ENCODE data around the gene PXYLP1.
A peak's percentile ranks its signal among the peaks of the same experiment; 100 is the strongest.
"Not testable (repeated sequence)": the region's sequence is repeated elsewhere in the genome, so short reads cannot be mapped to it uniquely, and the experiment has no call there.

PXYLP1 gene, protein sequence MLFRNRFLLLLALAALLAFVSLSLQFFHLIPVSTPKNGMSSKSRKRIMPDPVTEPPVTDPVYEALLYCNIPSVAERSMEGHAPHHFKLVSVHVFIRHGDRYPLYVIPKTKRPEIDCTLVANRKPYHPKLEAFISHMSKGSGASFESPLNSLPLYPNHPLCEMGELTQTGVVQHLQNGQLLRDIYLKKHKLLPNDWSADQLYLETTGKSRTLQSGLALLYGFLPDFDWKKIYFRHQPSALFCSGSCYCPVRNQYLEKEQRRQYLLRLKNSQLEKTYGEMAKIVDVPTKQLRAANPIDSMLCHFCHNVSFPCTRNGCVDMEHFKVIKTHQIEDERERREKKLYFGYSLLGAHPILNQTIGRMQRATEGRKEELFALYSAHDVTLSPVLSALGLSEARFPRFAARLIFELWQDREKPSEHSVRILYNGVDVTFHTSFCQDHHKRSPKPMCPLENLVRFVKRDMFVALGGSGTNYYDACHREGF

DNA sequence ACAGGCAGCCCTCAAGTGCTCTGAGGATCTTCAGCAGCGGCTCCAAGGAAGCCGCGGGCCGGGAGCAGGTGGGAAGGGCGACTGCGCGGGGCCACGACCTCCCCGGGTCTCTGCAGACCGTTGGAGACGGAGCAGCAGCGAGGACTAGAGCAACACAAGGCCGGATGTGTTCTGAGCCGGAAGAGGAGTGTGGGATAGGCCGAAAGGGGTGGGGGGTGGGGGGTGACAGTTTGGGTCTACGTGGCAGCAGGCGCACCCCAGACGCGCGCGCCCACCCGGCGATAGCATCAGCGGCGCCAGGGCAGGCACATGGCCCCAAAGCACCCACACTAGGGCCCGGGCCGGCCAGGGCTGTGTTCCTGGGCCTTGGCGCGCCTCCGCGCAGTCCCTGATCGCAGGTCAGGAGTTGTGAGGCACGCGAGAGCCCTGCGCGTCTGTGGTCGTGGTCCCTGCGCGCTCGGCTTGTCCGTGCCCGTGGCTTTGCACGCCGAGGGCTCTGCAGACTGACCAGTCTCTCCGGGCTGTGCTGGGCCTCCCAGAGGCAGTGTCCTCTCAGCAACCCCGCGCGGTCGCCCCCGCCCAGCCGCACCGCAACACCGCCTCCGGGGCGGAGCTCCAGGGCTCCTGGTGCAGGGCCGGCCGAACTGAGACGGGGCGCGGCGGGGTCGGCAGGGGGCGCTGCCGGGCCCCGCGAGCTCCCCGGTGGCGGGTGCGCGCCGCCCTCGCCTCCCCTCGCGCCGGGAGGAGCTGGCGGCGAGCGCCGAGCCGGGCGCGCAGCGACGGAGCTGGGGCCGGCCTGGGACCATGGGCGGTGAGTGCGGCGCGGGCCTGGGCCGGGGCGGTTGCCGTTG is at the start of gene PXYLP1:
Gene PXYLP1 (plus strand): TSS at position 725 of the 851 bp plus-strand sequence. CDS start 28,351 bp downstream, outside the sequence.
- peak; percentile 92 for DNase-seq (ENCODE audit: low read depth)

DNA sequence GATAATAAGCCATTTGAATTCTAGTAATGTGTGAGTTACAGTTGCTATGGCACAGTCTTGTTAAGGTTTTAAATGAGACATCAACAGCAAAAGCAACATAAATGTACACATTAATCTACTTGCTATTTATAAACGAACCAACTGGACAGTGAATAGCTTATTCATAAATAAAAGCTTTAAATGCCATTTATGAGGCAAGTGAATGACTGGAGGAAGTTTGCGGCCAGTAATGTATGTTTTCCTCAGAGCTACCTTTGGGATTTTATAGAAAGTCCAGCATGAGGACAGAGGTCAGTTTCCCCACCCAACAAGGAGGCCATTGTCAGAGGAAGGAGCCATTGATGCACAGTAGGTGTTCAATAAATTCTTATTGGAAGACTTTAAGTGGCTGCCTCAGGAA is 48.0 kb upstream of the PXYLP1 start:
- DNase-seq (ENCODE audit: low read depth): no peak

DNA sequence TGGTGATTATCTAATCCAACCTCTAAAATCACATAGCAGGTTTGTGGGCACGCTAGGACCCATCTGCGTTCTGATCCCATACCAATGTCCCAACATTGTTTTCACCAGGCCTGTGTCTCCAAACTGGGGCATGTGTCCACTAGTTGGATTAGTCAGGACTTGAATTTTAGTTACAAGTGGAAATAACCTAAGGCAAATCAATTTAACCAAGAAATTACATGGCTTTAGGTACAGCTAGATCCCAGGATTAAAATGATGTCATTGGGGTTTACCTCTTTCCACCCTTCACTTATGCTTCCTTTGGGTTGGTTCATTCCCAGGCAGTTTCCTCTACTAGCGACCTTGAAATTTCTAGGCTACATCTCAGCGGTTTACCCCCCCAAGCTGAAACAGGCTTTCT is 47.2 kb upstream of the PXYLP1 start:
- no peak for DNase-seq (ENCODE audit: low read depth)

DNA sequence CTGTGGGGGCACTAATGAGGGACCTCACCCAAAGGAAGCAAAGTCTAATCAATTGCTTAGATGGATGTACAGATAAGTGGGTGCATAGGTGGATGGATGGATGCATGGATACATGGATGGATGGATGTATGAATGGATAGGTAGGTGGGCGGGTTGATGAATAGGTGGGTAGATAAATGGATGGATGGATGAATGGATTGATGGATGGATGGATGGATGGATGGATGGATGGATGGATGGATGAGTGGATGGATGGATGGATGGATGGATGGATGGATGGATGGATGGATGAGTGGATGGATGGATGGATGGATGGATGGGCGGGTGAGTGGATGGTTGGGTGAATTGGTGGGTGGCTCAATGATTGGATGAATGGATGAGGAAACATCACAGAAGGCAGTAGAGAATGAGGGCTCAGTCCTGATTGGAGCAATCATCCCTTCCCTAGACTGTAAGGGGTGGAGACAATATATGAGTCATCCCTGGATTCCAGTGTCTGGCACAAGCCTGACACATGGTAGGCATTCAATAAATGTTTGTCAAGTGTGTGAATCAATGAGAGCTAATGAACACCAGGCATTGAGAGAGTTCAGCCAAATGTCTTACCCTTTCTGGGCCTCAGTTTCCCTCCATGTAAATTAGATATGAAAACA is 40.4 kb upstream of the PXYLP1 start:
- DNase-seq (ENCODE audit: low read depth): peak; percentile 35

DNA sequence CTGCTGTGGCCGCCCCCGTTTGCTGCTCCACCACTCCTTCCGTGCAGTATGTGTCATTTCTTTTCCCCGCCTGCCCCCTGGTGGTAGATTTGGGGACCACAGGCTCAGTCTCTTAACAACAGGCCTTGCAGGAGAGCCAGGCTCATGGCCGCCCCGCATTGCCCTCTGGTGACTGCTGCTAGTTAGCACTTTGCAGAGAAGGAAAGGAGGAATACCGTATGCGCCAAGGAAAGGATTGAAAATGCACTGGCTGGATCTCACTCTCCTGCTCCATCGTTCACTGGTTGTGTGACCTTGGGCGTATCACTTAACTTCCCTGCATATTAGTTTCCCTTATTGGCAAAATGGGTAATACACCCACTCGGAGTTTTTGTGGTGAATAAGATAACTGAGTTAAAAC is 39.3 kb upstream of the PXYLP1 start:
- DNase-seq (ENCODE audit: low read depth): peak; percentile 94

DNA sequence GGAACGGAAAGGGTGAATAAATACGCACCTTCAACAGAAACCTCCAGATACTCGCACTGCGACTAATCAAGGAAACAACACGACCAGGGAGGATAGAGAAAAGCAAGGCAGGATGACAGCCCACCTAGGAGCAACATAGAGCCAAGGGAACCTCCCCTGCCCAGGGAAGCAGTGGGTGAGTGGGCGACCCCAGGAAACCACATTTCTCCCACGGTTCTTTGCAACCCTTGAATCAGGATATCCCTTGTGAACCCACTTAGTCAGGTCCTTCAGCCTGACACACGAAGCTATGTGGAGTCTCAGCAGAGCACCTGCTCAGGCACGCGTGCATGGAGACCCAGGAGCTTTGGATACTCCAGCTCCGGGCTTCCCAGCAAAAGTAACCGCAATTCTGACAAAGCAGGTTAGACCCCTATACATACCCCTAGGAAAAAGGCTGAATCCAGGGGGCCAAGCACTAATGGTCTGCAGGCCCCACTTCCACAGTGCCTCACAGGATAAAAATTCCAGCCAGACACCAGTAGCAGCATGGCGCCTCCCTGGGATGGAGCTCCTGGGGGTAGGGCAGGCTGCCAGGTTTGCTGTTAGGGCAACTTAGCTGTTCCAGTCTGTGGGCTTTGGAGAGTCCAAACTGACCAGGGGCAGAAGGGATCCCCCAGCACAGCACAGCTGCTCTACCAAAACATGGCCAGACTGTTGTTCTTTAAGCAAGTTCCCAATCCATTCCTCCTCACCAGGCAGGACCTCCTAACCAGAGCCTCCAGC is 38.4 kb upstream of the PXYLP1 start:
- DNase-seq (ENCODE audit: low read depth): peak; percentile 18

DNA sequence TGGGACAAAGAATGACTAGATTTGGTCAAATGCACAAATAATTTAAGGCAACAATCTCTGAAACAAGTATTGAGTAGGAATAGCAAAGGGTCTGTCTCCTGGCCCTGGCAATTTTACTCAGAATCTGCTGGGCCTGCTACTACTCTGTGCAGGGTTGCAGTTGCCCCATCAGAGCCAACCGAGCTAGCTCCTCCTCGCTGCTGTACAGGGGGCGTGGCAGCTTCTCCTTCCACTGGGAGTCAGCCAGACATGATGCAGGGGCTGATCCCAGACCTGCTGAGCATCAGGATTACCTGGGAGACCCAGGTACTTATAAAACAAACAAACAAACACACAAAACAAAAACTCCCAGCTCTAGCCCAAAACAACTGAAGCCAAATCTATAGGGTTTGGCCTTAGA is 30.5 kb upstream of the PXYLP1 start:
- no peak for DNase-seq (ENCODE audit: low read depth)

DNA sequence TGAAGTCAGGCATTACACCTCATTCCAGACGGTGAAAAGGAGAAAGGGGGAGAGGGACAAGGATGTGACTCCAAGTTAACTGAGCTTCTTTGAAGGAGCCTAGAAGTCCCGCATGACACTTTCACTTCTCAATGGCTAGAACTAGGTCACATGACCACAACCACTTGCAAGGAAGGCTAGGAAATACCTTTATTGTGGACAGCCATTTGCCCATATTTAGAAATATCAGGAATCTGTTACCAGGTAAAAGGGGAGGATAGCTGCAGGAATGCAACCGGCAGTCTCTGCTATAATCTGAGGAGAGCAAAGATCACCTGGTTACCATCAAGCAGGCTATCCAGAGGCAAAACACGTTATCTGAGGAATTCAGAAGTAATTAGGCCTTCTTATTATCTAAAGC is 28.9 kb upstream of the PXYLP1 start:
- DNase-seq (ENCODE audit: low read depth): no peak

DNA sequence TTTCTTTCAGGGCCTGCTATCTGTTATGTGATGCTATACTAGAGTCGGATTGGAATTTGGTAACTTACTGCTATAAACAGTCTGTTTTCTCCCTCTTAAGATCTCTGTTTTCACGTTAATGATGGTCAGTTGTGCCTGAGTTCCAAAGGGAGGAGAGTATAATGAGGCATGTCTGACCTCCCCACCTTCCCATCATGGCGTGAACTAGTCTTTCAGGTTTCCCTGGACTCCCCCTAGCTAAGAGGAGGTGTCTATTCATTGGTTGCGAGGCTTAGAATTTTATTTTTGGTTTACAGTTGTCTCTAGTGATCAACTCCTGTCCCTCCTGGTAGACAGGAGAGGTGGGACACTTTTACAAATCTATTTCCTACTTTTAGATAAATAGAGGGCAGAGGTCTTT is 27.8 kb upstream of the PXYLP1 start:
- DNase-seq (ENCODE audit: low read depth): no peak

DNA sequence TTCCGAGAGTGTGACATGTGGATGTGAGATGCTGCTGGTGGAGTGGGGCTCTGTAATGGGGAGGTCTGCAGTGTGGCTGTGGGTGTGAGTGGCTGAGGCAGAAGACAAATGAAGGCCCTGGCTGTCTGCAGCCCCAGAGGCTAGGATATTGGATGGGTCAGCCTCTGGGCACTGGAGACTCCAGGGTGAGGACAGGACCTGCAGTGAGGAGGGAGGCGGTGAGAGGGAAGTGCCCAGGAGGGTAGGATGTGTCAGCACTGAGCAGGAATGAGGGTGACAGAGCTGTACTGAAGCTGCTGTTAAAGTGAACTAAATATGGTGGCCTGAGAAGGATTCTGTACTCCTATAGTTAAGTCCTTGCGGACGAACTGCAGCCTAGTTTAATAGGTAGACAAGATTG is 27.3 kb upstream of the PXYLP1 start:
- no peak for DNase-seq (ENCODE audit: low read depth)

DNA sequence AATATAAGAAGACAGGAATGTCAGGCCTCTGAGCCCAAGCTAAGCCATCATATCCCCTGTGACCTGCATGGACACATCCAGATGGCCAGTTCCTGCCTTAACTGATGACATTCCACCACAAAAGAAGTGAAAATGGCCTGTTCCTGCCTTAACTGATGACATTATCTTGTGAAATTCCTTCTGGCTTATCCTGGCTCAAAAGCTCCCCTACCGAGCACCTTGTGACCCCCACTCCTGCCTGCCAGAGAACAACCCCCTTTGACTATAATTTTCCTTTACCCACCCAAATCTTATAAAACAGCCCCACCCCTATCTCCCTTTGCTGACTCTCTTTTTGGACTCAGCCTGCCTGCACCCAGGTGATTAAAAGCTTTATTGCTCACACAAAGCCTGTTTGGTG is 20.3 kb upstream of the PXYLP1 start:
- not testable (repeated sequence) for DNase-seq (ENCODE audit: low read depth)

DNA sequence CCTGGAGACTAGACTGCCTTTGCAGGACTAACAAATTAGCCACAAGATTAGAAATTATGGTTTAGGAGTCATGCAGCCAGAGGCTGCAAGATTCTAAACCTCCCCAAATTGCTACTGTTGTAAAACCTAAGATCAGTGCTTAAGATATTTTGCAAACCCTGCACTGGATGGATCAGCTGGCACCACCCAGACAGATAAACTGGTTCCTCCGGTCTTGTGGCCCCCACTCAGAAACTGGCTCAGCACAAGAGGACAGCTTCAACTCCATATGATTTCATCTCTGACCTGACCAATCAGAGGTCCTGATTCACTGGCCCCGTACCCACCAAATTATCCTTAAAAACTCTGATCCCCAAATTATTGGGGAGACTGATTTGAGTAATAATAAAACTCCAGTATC is 19.5 kb upstream of the PXYLP1 start:
- no peak for DNase-seq (ENCODE audit: low read depth)

DNA sequence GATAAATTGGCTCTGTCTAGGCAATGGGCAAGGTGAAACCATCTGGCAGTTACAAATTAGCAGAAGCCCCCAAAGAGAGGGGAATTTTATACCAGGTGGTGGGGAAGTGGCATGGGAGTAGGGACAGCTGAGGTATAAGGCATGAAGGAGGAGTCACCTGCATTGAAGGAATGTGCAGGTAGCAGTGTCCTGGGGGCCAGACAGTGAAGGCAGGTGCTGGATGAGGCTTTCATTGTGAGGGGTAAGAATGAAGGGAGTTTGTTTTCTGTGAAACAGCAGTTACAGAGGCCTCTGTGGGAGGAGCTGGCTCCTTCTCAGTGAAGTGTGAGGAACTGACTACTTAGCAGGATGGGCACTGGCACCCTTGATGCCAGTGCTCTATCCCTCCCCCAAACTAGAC is 19.1 kb upstream of the PXYLP1 start:
- DNase-seq (ENCODE audit: low read depth): no peak

DNA sequence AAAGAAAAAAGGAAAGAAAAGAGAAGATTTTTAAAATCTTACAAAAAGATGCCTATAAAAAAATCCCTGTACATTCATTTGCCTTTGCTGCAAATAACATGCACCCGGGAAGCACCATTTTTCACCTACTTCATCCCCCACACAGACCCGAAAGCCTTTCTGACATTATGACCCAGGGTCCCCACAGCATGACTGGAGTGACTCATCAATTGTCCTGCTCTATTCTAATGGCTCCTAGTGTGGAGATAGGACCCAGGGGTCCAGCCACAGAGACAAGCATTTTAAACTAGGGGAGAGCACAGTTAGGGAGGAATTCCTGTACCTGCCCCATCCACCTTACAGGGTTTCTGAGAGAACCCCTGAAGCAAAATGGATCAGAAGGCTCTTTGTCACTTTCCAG is 14.7 kb upstream of the PXYLP1 start:
- no peak for DNase-seq (ENCODE audit: low read depth)

DNA sequence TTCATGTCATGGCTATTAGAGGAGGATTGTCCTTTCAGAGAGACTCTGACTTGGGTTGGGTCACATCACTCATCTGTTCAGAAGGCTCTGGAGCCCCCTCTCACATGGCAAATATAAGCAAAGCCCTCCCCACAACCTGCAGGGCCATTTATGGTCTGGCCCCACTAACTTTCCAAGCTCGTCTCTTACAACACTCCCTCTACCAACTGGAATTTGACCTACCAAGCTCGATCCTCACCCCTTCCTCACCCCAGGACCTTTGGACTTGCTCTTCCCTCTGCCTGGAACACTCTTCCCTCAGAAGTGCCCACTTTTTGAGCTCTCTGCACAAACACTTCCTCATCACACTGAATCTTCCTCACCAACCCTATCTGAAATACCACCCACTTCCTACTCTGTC is 14.2 kb upstream of the PXYLP1 start:
- no peak for DNase-seq (ENCODE audit: low read depth)

DNA sequence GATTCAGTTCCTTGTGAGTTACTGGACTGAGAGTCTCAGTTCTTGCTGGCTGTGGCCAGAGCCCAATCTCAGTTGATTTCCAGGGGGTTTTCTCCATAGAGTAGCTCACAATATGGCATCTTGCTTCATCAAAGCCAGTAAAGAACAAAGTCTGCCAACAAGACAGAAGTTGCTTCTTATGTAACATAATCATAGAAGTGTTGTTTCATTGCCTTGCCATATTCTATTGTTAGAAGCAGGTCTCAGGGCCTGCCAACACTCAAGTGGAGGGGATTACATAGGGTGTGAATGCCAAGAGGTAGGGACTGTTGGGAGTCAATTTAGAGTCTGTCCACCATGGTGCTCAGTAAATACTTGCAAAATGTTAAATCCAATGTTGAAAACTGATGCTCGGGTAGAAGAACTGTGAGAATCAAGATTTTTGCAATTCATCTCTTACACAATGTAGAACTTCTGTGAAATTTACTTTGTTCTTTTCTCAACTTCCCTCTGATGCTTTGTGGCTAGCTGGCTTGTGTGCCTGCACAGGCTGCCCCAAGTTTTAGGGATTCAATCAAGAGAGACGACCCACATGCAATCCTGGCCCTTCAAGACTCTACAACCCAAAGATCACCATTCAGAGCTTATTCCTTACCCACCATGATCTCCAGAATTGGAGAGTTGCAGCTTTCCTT is 13.3 kb upstream of the PXYLP1 start:
- no peak for DNase-seq (ENCODE audit: low read depth)

DNA sequence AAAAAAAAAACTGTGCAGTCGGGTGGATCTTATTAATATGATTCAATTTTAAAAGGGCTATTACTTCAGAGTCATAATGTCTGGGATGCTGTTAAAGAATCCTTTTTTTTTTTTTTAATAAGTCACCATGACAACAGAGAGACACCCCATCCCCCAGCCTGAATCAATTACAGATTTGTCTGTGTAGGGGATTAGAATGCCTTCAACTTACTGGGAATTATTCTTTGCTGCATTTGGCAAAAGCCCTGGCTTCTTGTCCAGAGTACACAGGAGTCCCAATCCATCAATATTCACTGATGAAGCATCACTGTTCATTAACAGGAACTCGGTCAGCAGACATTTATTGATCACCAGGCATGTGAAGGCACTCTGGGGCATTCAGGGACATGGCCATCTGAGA is 12.7 kb upstream of the PXYLP1 start:
- no peak for DNase-seq (ENCODE audit: low read depth)

DNA sequence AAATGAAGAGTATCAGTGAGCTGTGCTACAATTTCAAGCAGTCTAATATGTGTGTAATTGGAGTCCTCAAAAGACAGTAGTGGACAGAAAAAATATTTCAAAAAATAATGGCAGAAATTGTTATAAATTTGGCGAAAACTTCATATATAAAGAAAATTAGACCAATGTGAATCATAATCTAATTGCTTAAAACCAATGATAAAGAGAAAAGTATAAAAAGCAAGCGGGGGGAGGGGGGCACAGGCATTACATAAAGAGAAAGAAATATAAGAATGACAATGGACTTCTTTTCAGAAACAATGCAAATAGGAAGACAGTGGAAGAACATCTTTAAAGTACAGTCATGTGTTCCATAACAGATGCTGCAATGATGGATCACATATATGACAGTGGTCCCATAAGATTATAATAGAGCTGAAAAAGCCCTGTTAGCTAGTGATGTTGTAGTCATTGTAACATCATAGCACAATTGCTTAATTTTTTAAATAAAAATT is 7.9 kb upstream of the PXYLP1 start:
- DNase-seq (ENCODE audit: low read depth): no peak

DNA sequence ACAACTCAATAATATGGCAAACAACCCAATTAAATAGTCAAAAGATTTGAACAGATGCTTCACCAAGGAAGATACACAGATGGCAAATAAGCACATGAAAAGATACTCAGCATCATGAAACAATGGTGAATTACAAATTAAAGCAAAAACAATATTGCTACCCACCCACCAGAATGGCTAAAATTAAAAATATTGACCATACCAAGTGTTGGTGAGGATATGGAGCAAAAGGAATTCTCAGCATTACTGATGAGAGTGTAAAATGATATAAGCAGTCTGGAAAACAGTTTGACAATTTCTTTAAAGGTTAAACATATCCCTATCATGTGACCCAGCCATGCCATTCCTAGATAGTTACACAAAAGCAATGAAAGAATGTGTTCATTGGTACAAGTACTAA is 5.7 kb upstream of the PXYLP1 start:
- DNase-seq (ENCODE audit: low read depth): no peak

DNA sequence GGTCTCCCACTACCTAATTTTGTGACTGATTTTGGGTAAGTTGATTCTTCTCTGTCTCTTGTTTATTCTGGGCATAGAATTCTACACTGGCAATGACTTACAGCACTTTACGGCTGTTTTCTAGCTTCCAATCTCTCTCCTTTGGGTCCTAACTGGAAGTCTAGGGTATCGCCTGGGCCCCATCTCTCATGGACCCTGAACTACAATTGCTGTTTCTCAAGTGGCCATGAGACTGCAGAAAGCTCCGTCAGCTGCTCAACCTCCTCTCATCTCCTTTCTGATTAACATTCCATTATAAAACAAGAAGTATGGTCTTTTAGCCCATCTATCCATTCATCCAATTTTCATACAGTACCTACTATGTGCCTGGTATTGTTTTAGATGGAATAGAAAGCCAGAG is 4.4 kb upstream of the PXYLP1 start:
- no peak for DNase-seq (ENCODE audit: low read depth)

DNA sequence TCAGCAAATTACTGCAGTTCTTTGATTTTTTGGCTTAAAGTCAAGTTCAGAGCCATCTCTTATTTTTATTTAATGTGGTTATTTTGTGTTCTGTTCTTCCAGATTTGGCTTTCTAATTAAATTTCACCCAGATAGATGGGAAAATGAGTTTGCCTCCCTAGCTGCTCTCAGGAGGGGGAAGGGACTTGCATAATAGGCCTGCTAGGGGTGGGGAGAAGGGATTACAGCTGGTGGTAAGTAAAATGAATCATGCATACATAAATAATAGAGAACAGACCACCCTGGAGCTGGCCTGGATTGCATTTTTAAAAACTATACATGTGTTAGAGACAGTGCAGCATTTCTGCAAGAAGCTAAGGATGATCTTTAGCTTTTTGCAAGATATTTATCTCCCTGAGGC is 3.9 kb upstream of the PXYLP1 start:
- peak; percentile 55 for DNase-seq (ENCODE audit: low read depth)
